ENCODE results near the gene DLEC1.

DLEC1 gene

GRCh38 chr3:38001456-38002081 lies 37.4 kb upstream of the DLEC1 start:
- no peak for DNase-seq

GRCh38 chr3:38002291-38002876 lies 36.6 kb upstream of the DLEC1 start:
- no peak for DNase-seq

GRCh38 chr3:38002940-38003339 lies 36.1 kb upstream of the DLEC1 start:
- no peak for DNase-seq

GRCh38 chr3:38003371-38003816 lies 35.6 kb upstream of the DLEC1 start:
- DNase-seq = no peak

- no peak for DNase-seq
These were observed 35.1 kb upstream of the DLEC1 start for GRCh38 chr3:38003817-38004414.

GRCh38 chr3:38004415-38005075 lies 34.5 kb upstream of the DLEC1 start:
- DNase-seq = no peak

GRCh38 chr3:38005076-38006020 lies 33.7 kb upstream of the DLEC1 start:
- no peak for DNase-seq

GRCh38 chr3:38006031-38006430 lies 33.0 kb upstream of the DLEC1 start:
- DNase-seq = no peak

- no peak for DNase-seq
These were observed 32.5 kb upstream of the DLEC1 start for GRCh38 chr3:38006445-38006995.

GRCh38 chr3:38007754-38008090 lies 31.3 kb upstream of the DLEC1 start:
- no peak for DNase-seq

GRCh38 chr3:38008191-38008701 lies 30.8 kb upstream of the DLEC1 start:
- no peak for DNase-seq

- DNase-seq = no peak
These were observed 29.9 kb upstream of the DLEC1 start for GRCh38 chr3:38008971-38009580.

GRCh38 chr3:38009807-38010591 lies 29.0 kb upstream of the DLEC1 start:
- no peak for DNase-seq

GRCh38 chr3:38011111-38011510 lies 27.9 kb upstream of the DLEC1 start:
- DNase-seq = no peak

- no peak for DNase-seq
These were observed 23.5 kb upstream of the DLEC1 start for GRCh38 chr3:38015485-38015884.

GRCh38 chr3:38015984-38016383 lies 23.0 kb upstream of the DLEC1 start:
- no peak for DNase-seq

GRCh38 chr3:38016410-38016809 lies 22.6 kb upstream of the DLEC1 start:
- DNase-seq = no peak

GRCh38 chr3:38016847-38017444 lies 22.1 kb upstream of the DLEC1 start:
- no peak for DNase-seq

GRCh38 chr3:38017445-38018295 lies 21.3 kb upstream of the DLEC1 start:
- DNase-seq = no peak
